Endodermal cell (in vitro differentiated cells): Measurements from ENCODE around the gene FAM219B. TPM values are rescaled to one million over a fixed set of nuclear protein-coding genes. Genes with fewer than 3 reads are reported as not detected.
"Not testable (repeated sequence)": the region's sequence is repeated elsewhere in the genome, so short reads cannot be mapped to it uniquely, and the experiment has no call there.

ENCODE experiments used
- DNase-seq: peaks from one replicate; pipeline ENCODE4 v3.0.0-alpha.2; 2017
- H3K27ac ChIP-seq: 2 replicates; pipeline ENCODE4 v1.5.1; 2013; ENCODE audit warnings: mild to moderate bottlenecking, low read depth, low read length, moderate library complexity
- H3K27me3 ChIP-seq: 2 replicates; pipeline ENCODE4 v1.6.1; 2013; ENCODE audit warnings: mild to moderate bottlenecking, low read length, moderate library complexity; ENCODE audit not compliant: insufficient read depth, control insufficient read depth, poor library complexity, severe bottlenecking
- H3K36me3 ChIP-seq: 2 replicates; pipeline ENCODE4 v1.7.0; 2013; ENCODE audit warnings: mild to moderate bottlenecking, low read length, moderate library complexity; ENCODE audit not compliant: control insufficient read depth, insufficient read depth
- H3K4me1 ChIP-seq: one replicate; pipeline ENCODE4 v1.7.0; 2013; ENCODE audit warnings: low read length; ENCODE audit not compliant: control insufficient read depth, insufficient read depth
- H3K4me3 ChIP-seq: 2 replicates; pipeline ENCODE4 v1.5.1; 2013; ENCODE audit warnings: mild to moderate bottlenecking, low read length, moderate library complexity
- H3K9ac ChIP-seq: 2 replicates; pipeline ENCODE4 v1.6.1; 2013; ENCODE audit warnings: mild to moderate bottlenecking, low read length, moderate library complexity; ENCODE audit not compliant: poor library complexity, severe bottlenecking; ENCODE audit errors: extremely low read depth
- H3K9me3 ChIP-seq: 2 replicates; pipeline ENCODE4 v1.6.1; 2013; ENCODE audit warnings: mild to moderate bottlenecking, low read length, moderate library complexity; ENCODE audit not compliant: control insufficient read depth
- H3K27ac Mint-ChIP-seq: 2 replicates; pipeline ENCODE4 v1.8.0; 2020; ENCODE audit warnings: mixed read lengths
- H3K27me3 Mint-ChIP-seq: 2 replicates; pipeline ENCODE4 v1.8.0; 2021; ENCODE audit warnings: mild to moderate bottlenecking, mixed read lengths; ENCODE audit not compliant: insufficient read depth
- H3K36me3 Mint-ChIP-seq: 2 replicates; pipeline ENCODE4 v1.8.0; 2020; ENCODE audit warnings: low read depth, mixed read lengths
- H3K4me1 Mint-ChIP-seq: 2 replicates; pipeline ENCODE4 v1.8.0; 2020; ENCODE audit warnings: mixed read lengths
- H3K4me3 Mint-ChIP-seq: 2 replicates; pipeline ENCODE4 v1.8.0; 2020; ENCODE audit warnings: mild to moderate bottlenecking, moderate library complexity, mixed read lengths
- H3K9me3 Mint-ChIP-seq: 2 replicates; pipeline ENCODE4 v1.8.0; 2020; ENCODE audit warnings: mild to moderate bottlenecking, mixed read lengths
- CTCF ChIP-seq: fragments of 200-600 bp; sonication (generic); conservative IDR thresholded peaks from 2 replicates; pipeline ENCODE4 v1.5.0; 2021; ENCODE audit warnings: antibody characterized with exemption, mild to moderate bottlenecking
- WGBS, 2 experiments: methylation state at CpG; one replicate each; pipeline versions ENCODE4 v1.1.5 to v1.1.7; 2013; ENCODE audit warnings: missing lambda C conversion rate in 2 of 2, mixed read lengths in 1 of 2; ENCODE audit not compliant: insufficient coverage in 1 of 2, insufficient read length in 1 of 2; 5-methylcytosine and 5-hydroxymethylcytosine counted together
- total RNA-seq, 2 donors: library from RNA; stranded (reverse); fragmentation: NEBNext Ultra II Directional in 1 of 2; extraction: Animal tissue kit (Norgen Biotek cat#: 25700) in 1 of 2; gene quantifications; 2 replicates in 1 of 2; 3 replicates in 1 of 2; pipeline ENCODE4 v1.2.1, GENCODE V29; 2021

FAM219B gene
- total RNA-seq, 2 donors from 2014 or later = 109 to 112 TPM

GRCh38 chr15:74935193-74935592 lies 28.5 kb upstream of the FAM219B start:
- not testable (repeated sequence) for H3K4me3 Mint-ChIP-seq, H3K4me1 Mint-ChIP-seq, H3K27ac ChIP-seq, H3K9me3 ChIP-seq, H3K27me3 Mint-ChIP-seq, H3K4me1 ChIP-seq, H3K9me3 Mint-ChIP-seq, H3K27me3 ChIP-seq, H3K9ac ChIP-seq, H3K27ac Mint-ChIP-seq, H3K4me3 ChIP-seq
- DNase-seq = peak; percentile 91
- peaks cover 31% of the 10 kb centered on the region for H3K36me3 ChIP-seq
- 92% methylated on average over 3 of the region's 3 CpGs; no CpG with 5 or more reads in 1 of the 2 experiments for WGBS, 2 experiments
- peak; percentile 64 for TF ChIP-seq CTCF
- peaks cover 15% of the 10 kb centered on the region for H3K36me3 Mint-ChIP-seq

- H3K4me3 Mint-ChIP-seq = no peak overlapping the region
- H3K9me3 ChIP-seq = no peaks in the 10 kb centered on the region
- no peak for TF ChIP-seq CTCF
- H3K4me3 ChIP-seq = peak overlapping the region; percentile 2
- no peaks in the 10 kb centered on the region for H3K27me3 ChIP-seq
- peaks cover 45% of the 10 kb centered on the region for H3K36me3 ChIP-seq
- no peaks in the 10 kb centered on the region for H3K4me1 ChIP-seq
- no peak overlapping the region for H3K9ac ChIP-seq
- 71 to 83% methylated on average over 1 to 2 of the region's 2 CpGs for WGBS, 2 experiments
- no peak overlapping the region for H3K27ac ChIP-seq
- H3K4me1 Mint-ChIP-seq = no peaks in the 10 kb centered on the region
- DNase-seq = no peak
- no peak overlapping the region for H3K27ac Mint-ChIP-seq
- no peaks in the 10 kb centered on the region for H3K27me3 Mint-ChIP-seq
- peaks cover 28% of the 10 kb centered on the region for H3K36me3 Mint-ChIP-seq
- no peaks in the 10 kb centered on the region for H3K9me3 Mint-ChIP-seq
These were observed 26.9 kb upstream of the FAM219B start for GRCh38 chr15:74933573-74933972.

GRCh38 chr15:74928771-74929198 lies 22.1 kb upstream of the FAM219B start:
- Histone ChIP-seq H3K27me3 (no peaks in the 10 kb centered on the region), H3K9me3 (no peaks in the 10 kb centered on the region), H3K36me3 (peaks cover 71% of the 10 kb centered on the region), H3K4me1 (no peaks in the 10 kb centered on the region), H3K27ac (no peak overlapping the region), H3K4me3 (no peak overlapping the region), H3K9ac (no peak overlapping the region)
- no peak overlapping the region for H3K27ac Mint-ChIP-seq
- H3K27me3 Mint-ChIP-seq = no peaks in the 10 kb centered on the region
- H3K36me3 Mint-ChIP-seq = peaks cover 54% of the 10 kb centered on the region
- no peaks in the 10 kb centered on the region for H3K4me1 Mint-ChIP-seq
- H3K9me3 Mint-ChIP-seq = no peaks in the 10 kb centered on the region
- DNase-seq = no peak
- WGBS, 2 experiments = 98 to 99% methylated on average over 4 to 5 of the region's 5 CpGs
- no peak for TF ChIP-seq CTCF
- H3K4me3 Mint-ChIP-seq = no peak overlapping the region
